ENCODE data around the gene ASXL3. TPM values are rescaled to one million over a fixed set of nuclear protein-coding genes. Genes with fewer than 3 reads are reported as not detected.

The ASXL3 gene
- total RNA-seq, 2 donors from 2014 or later: not detected

DNA sequence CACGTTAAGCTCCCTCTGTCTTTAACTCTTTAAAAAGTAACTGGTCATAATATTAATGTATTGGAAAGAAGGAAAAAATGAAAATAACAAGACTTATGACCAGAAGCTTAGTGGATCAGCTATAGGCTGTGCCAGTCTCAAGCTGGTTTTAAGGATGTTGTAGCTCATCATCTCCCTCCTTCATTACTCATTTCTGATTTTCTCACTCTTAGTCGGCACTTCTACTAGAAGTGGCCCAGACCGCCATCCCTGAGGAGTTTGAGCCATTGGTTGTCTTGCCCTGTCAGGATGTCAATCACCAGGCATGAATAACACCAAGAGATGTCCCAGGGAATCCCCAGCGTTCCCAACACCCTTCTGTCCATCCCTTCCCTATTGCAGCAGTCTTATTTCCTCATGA, 151.5 kb downstream of the ASXL3 start:
- Mint-ChIP-seq H3K4me3 (no peak overlapping the region), H3K4me1 (no peaks in the 10 kb centered on the region), H3K36me3 (ENCODE audit: low read depth) (no peaks in the 10 kb centered on the region), H3K27ac (no peak overlapping the region), H3K27me3 (no peaks in the 10 kb centered on the region)
- no peaks in the 10 kb centered on the region for H3K9me3 ChIP-seq (ENCODE audit: control insufficient read depth, low read length, poor library complexity, severe bottlenecking)
- DNase-seq: no peak
- ATAC-seq: no peak

DNA sequence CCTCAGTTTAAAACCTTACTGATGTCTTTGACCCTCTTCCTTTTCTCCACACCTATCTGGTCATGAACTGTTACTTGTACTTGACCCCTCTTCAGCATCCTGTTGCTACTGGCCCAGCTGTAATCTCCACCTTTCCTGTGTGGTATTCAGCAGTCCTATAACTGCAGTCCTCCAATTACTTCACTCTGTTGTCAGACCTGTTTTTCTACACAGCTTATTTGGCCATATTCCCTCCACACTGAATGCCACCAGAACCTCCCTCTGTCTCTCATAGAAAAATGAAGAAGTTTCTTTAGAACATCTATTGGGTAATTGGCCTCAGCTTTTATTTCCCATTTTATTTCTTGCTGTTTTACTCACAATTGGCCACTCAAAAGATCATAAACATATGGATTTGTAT, 155.4 kb downstream of the ASXL3 start:
- DNase-seq (no peak), ATAC-seq (no peak)
- H3K4me3 Mint-ChIP-seq: no peak overlapping the region
- no peaks in the 10 kb centered on the region for H3K27me3 Mint-ChIP-seq
- no peaks in the 10 kb centered on the region for H3K4me1 Mint-ChIP-seq
- H3K9me3 ChIP-seq (ENCODE audit: control insufficient read depth, low read length, poor library complexity, severe bottlenecking): no peaks in the 10 kb centered on the region
- no peaks in the 10 kb centered on the region for H3K36me3 Mint-ChIP-seq (ENCODE audit: low read depth)
- H3K27ac Mint-ChIP-seq: no peak overlapping the region

- DNase-seq: no peak
- no peaks in the 10 kb centered on the region for H3K36me3 Mint-ChIP-seq (ENCODE audit: low read depth)
- no peak overlapping the region for H3K4me3 Mint-ChIP-seq
- H3K27ac Mint-ChIP-seq: no peak overlapping the region
- H3K27me3 Mint-ChIP-seq: no peaks in the 10 kb centered on the region
- no peak for ATAC-seq
- no peaks in the 10 kb centered on the region for H3K9me3 ChIP-seq (ENCODE audit: control insufficient read depth, low read length, poor library complexity, severe bottlenecking)
- H3K4me1 Mint-ChIP-seq: no peaks in the 10 kb centered on the region
These were observed 157.4 kb downstream of the ASXL3 start for GRCh38 chr18:33735428-33735827.

- Mint-ChIP-seq H3K36me3 (ENCODE audit: low read depth) (no peaks in the 10 kb centered on the region), H3K4me3 (no peak overlapping the region), H3K27ac (no peak overlapping the region), H3K4me1 (no peaks in the 10 kb centered on the region), H3K27me3 (no peaks in the 10 kb centered on the region)
- no peak for ATAC-seq
- H3K9me3 ChIP-seq (ENCODE audit: control insufficient read depth, low read length, poor library complexity, severe bottlenecking): no peaks in the 10 kb centered on the region
- no peak for DNase-seq
These were observed 163.7 kb downstream of the ASXL3 start for GRCh38 chr18:33741760-33742159.

- no peak overlapping the region for H3K27ac Mint-ChIP-seq
- no peak for ATAC-seq
- H3K4me1 Mint-ChIP-seq: no peaks in the 10 kb centered on the region
- no peak for DNase-seq
- H3K27me3 Mint-ChIP-seq: no peaks in the 10 kb centered on the region
- no peak overlapping the region for H3K4me3 Mint-ChIP-seq
- no peaks in the 10 kb centered on the region for H3K9me3 ChIP-seq (ENCODE audit: control insufficient read depth, low read length, poor library complexity, severe bottlenecking)
- no peaks in the 10 kb centered on the region for H3K36me3 Mint-ChIP-seq (ENCODE audit: low read depth)
These were observed 166.1 kb downstream of the ASXL3 start for GRCh38 chr18:33744032-33744697.

- ATAC-seq: no peak
- Mint-ChIP-seq H3K4me1 (no peaks in the 10 kb centered on the region), H3K4me3 (no peak overlapping the region), H3K27me3 (no peaks in the 10 kb centered on the region), H3K27ac (no peak overlapping the region), H3K36me3 (ENCODE audit: low read depth) (no peaks in the 10 kb centered on the region)
- H3K9me3 ChIP-seq (ENCODE audit: control insufficient read depth, low read length, poor library complexity, severe bottlenecking): no peaks in the 10 kb centered on the region
- no peak for DNase-seq
These were observed 167.3 kb downstream of the ASXL3 start for GRCh38 chr18:33745151-33745795.

DNA sequence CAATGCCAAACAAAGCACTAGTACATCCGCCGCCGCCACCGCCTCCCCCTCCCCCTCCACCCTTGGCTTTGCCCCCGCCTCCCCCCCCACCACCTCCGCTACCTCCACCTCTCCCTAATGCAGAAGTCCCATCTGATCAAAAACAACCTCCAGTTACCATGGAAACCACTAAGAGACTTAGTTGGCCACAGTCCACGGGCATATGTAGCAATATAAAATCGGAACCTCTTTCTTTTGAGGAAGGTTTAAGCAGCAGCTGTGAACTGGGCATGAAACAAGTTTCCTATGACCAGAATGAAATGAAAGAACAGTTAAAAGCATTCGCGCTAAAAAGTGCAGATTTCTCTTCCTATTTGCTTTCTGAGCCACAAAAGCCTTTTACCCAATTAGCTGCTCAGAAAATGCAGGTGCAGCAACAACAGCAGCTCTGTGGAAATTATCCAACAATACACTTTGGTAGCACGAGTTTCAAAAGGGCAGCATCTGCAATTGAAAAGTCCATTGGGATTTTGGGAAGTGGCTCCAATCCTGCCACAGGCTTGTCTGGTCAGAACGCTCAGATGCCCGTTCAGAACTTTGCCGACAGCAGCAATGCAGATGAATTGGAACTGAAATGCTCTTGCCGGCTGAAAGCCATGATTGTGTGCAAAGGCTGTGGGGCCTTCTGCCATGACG, 168.0 kb downstream of the ASXL3 start:
- H3K36me3 Mint-ChIP-seq (ENCODE audit: low read depth): no peaks in the 10 kb centered on the region
- no peak for DNase-seq
- no peak overlapping the region for H3K27ac Mint-ChIP-seq

DNA sequence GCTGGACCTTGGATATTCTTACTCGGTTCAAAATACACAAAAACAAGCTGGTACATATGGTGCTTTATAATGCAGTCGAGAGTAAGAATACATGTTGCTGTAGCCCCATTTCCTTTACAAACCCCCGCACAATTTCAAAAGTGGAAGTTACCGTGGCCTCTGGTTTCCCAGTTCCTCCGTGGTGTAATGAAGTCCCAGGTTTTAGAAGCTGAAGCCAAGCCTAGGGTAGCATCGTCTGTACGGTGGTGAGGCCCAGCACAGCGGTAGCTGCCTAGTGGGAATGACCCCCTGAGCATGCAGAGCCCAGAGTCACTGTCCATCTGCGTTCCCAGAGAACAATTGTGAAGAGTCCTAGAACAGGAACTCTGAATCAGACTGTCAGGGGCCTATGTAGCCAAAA, 171.8 kb downstream of the ASXL3 start:
- no peak overlapping the region for H3K4me3 Mint-ChIP-seq
- no peaks in the 10 kb centered on the region for H3K27me3 Mint-ChIP-seq
- H3K4me1 Mint-ChIP-seq: no peaks in the 10 kb centered on the region
- no peaks in the 10 kb centered on the region for H3K36me3 Mint-ChIP-seq (ENCODE audit: low read depth)
- H3K27ac Mint-ChIP-seq: no peak overlapping the region
- DNase-seq: no peak
- no peak for ATAC-seq
- H3K9me3 ChIP-seq (ENCODE audit: control insufficient read depth, low read length, poor library complexity, severe bottlenecking): no peaks in the 10 kb centered on the region

More for the DNA sequence above, 168.0 kb downstream of the ASXL3 start:
- H3K4me3 Mint-ChIP-seq: no peak overlapping the region
- H3K9me3 ChIP-seq (ENCODE audit: control insufficient read depth, low read length, poor library complexity, severe bottlenecking): no peaks in the 10 kb centered on the region
- ATAC-seq: no peak
- no peaks in the 10 kb centered on the region for H3K27me3 Mint-ChIP-seq
- H3K4me1 Mint-ChIP-seq: no peaks in the 10 kb centered on the region

GRCh38 chr18:33750366-33750765, 172.3 kb downstream of the ASXL3 start:
- DNase-seq (no peak), ATAC-seq (no peak)
- no peaks in the 10 kb centered on the region for H3K36me3 Mint-ChIP-seq (ENCODE audit: low read depth)
- no peak overlapping the region for H3K4me3 Mint-ChIP-seq
- H3K27me3 Mint-ChIP-seq: no peaks in the 10 kb centered on the region
- H3K9me3 ChIP-seq (ENCODE audit: control insufficient read depth, low read length, poor library complexity, severe bottlenecking): no peaks in the 10 kb centered on the region
- H3K4me1 Mint-ChIP-seq: no peaks in the 10 kb centered on the region
- H3K27ac Mint-ChIP-seq: no peak overlapping the region

DNA sequence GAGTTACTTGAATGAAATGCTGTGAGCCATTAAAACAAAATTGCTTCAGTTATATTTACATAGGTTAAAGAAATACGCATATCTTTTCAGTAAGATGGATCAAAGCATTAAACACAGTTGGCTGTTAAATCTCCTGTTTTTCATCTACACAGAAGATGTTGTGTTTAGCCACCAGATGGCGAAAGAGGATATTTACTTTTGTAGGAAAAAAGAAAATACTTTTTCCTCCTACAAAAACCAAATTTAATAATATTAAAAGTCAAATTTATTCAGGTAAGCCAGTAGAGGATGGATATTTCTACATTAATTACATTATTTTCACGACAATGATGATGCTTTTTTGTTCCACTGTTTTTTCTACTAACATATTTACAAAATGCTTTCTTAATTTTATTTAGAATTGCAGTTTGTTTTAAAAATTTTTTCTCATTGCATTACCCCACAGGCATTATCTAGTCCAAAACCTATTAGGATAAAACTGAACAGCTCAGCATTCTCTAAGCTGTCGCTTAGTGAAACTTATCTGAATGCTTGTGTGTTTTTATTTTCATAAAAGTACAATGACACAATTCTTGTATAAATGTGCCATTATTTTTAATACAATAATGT, 173.7 kb downstream of the ASXL3 start:
- H3K27me3 Mint-ChIP-seq: no peaks in the 10 kb centered on the region
- H3K4me3 Mint-ChIP-seq: no peak overlapping the region
- no peak overlapping the region for H3K27ac Mint-ChIP-seq
- no peak for ATAC-seq
- DNase-seq: no peak
- H3K36me3 Mint-ChIP-seq (ENCODE audit: low read depth): no peaks in the 10 kb centered on the region
- H3K4me1 Mint-ChIP-seq: no peaks in the 10 kb centered on the region
- no peaks in the 10 kb centered on the region for H3K9me3 ChIP-seq (ENCODE audit: control insufficient read depth, low read length, poor library complexity, severe bottlenecking)

DNA sequence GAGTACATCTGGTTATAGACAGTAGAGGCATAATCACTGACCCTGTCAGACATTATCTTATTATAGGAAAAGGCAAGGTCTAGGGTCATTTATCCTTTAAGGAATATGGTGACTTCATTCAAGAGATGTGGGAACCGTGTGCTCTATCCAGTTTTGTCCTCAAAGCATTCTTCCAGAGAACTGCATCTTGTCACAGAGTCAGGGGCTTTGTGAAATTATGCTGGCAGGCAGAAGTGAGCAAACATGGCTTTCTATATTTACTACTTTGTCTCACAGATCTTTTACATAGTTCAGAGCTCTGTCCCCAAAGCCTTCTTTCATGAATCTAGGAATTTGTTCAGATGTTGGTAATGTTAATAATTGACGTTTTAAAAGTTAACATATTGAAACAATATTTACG, 177.4 kb downstream of the ASXL3 start:
- Mint-ChIP-seq H3K36me3 (ENCODE audit: low read depth) (no peaks in the 10 kb centered on the region), H3K4me1 (no peaks in the 10 kb centered on the region), H3K4me3 (no peak overlapping the region), H3K27ac (no peak overlapping the region), H3K27me3 (no peaks in the 10 kb centered on the region)
- no peaks in the 10 kb centered on the region for H3K9me3 ChIP-seq (ENCODE audit: control insufficient read depth, low read length, poor library complexity, severe bottlenecking)
- DNase-seq (no peak), ATAC-seq (no peak)

- Mint-ChIP-seq H3K36me3 (ENCODE audit: low read depth) (no peaks in the 10 kb centered on the region), H3K4me3 (no peak overlapping the region), H3K27ac (no peak overlapping the region), H3K4me1 (no peaks in the 10 kb centered on the region), H3K27me3 (no peaks in the 10 kb centered on the region)
- ATAC-seq: no peak
- no peak for DNase-seq
- no peaks in the 10 kb centered on the region for H3K9me3 ChIP-seq (ENCODE audit: control insufficient read depth, low read length, poor library complexity, severe bottlenecking)
These were observed 178.0 kb downstream of the ASXL3 start for GRCh38 chr18:33755931-33756560.

GRCh38 chr18:33757037-33757436, 179.0 kb downstream of the ASXL3 start:
- Mint-ChIP-seq H3K4me3 (no peak overlapping the region), H3K27ac (no peak overlapping the region), H3K4me1 (no peaks in the 10 kb centered on the region), H3K36me3 (ENCODE audit: low read depth) (no peaks in the 10 kb centered on the region), H3K27me3 (no peaks in the 10 kb centered on the region)
- no peak for DNase-seq
- no peak for ATAC-seq
- no peaks in the 10 kb centered on the region for H3K9me3 ChIP-seq (ENCODE audit: control insufficient read depth, low read length, poor library complexity, severe bottlenecking)
